ENCODE results near the gene NDUFB11.

- TF ChIP-seq CTCF (conservative IDR thresholded peaks at IDR 0.05; ENCODE audit: low read length), result no peak
- no peak for TF ChIP-seq EZH2phosphoT487 (IDR thresholded peaks at IDR 0.05; ENCODE audit: borderline replicate concordance, low read depth, low read length)
These were observed 6.3 kb downstream of the NDUFB11 start for GRCh38 chrX:47138171-47138570.

All from OCI-LY7 (cell line).